Mucosa of descending colon (tissue), 3 donors: ENCODE data around the gene TBL1XR1. TPM values are rescaled to one million over a fixed set of nuclear protein-coding genes. Genes with fewer than 3 reads are reported as not detected.

Experiments used
- ATAC-seq: fragments of 200-7000 bp; cut with Tn5 transposase; one replicate; pipeline ENCODE4 v1.9.1; 2020; ENCODE audit warnings: mild to moderate bottlenecking, moderate library complexity
- DNase-seq, 3 donors: peaks; one replicate each; pipeline ENCODE4 v3.0.0-alpha.2; 2020
- H3K36me3 ChIP-seq: fragments of 200-600 bp; one replicate; pipeline ENCODE4 v1.8.0; 2021; ENCODE audit warnings: low read depth, mild to moderate bottlenecking
- H3K4me1 ChIP-seq: fragments of 200-600 bp; one replicate; pipeline ENCODE4 v1.8.0; 2021; ENCODE audit warnings: low read depth, mild to moderate bottlenecking
- H3K4me3 ChIP-seq: fragments of 200-600 bp; one replicate; pipeline ENCODE4 v1.8.0; 2021; ENCODE audit warnings: mild to moderate bottlenecking
- H3K9me3 ChIP-seq: fragments of 200-600 bp; one replicate; pipeline ENCODE4 v1.8.0; 2021; ENCODE audit warnings: mild to moderate bottlenecking
- intact Hi-C, 2 donors: fragments of 100-400 bp; cut with DNase I in 1 of 2; cut with micrococcal nuclease in 1 of 2; formaldehyde crosslinking; loops; one replicate each; pipeline versions ENCODE4 v1.11.0 to v1.11.1; 2022; cut with DNase I, micrococcal nuclease
- total RNA-seq, 3 donors: library from RNA; stranded (reverse); fragmentation: NEBNext Ultra II Directional in 2 of 3; extraction: Animal tissue kit (Norgen Biotek cat#: 25700) in 2 of 3; gene quantifications; one replicate each; pipeline versions ENCODE4 v1.2.1 to v1.2.4, GENCODE V29; 2021 to 2023
- TF ChIP-seq, protein P1 (sequence below): fragments of 200-600 bp; IDR thresholded peaks from one replicate; pipeline ENCODE4 v1.8.0; 2022; ENCODE audit warnings: antibody characterized with exemption, mild to moderate bottlenecking
- donor health status: DM: no; HTN: no; CAD: no; lungs with moderate emphysema.
- donor health status: DM: no; HTN: no; CAD: no.
- donor health status: DM: no; HTN: yes; CAD: no.

Gene TBL1XR1
- total RNA-seq, 3 donors from 2014 or later, result 175 to 200 (median 178) TPM

GRCh38 chr3:177135841-177136492 lies 61.3 kb downstream of the TBL1XR1 start:
- intact Hi-C loops, result no loop called here
- ATAC-seq (peak; percentile 97), DNase-seq (peak in 1 of 3 donors; percentile 53)
- TF ChIP-seq, protein P1, sequence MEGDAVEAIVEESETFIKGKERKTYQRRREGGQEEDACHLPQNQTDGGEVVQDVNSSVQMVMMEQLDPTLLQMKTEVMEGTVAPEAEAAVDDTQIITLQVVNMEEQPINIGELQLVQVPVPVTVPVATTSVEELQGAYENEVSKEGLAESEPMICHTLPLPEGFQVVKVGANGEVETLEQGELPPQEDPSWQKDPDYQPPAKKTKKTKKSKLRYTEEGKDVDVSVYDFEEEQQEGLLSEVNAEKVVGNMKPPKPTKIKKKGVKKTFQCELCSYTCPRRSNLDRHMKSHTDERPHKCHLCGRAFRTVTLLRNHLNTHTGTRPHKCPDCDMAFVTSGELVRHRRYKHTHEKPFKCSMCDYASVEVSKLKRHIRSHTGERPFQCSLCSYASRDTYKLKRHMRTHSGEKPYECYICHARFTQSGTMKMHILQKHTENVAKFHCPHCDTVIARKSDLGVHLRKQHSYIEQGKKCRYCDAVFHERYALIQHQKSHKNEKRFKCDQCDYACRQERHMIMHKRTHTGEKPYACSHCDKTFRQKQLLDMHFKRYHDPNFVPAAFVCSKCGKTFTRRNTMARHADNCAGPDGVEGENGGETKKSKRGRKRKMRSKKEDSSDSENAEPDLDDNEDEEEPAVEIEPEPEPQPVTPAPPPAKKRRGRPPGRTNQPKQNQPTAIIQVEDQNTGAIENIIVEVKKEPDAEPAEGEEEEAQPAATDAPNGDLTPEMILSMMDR, result no peak
- peaks cover 13% of the 10 kb centered on the region for H3K4me1 ChIP-seq
- no peaks in the 10 kb centered on the region for H3K9me3 ChIP-seq
- H3K36me3 ChIP-seq, result no peaks in the 10 kb centered on the region
- no peak overlapping the region for H3K4me3 ChIP-seq

GRCh38 chr3:177134816-177135210 lies 62.5 kb downstream of the TBL1XR1 start:
- H3K9me3 ChIP-seq, result no peaks in the 10 kb centered on the region
- ATAC-seq, result no peak
- peaks cover 13% of the 10 kb centered on the region for H3K4me1 ChIP-seq
- H3K36me3 ChIP-seq, result no peaks in the 10 kb centered on the region
- DNase-seq, result no peak
- intact Hi-C loops, result no loop called here
- no peak overlapping the region for H3K4me3 ChIP-seq
- TF ChIP-seq, protein P1, result no peak

DNA sequence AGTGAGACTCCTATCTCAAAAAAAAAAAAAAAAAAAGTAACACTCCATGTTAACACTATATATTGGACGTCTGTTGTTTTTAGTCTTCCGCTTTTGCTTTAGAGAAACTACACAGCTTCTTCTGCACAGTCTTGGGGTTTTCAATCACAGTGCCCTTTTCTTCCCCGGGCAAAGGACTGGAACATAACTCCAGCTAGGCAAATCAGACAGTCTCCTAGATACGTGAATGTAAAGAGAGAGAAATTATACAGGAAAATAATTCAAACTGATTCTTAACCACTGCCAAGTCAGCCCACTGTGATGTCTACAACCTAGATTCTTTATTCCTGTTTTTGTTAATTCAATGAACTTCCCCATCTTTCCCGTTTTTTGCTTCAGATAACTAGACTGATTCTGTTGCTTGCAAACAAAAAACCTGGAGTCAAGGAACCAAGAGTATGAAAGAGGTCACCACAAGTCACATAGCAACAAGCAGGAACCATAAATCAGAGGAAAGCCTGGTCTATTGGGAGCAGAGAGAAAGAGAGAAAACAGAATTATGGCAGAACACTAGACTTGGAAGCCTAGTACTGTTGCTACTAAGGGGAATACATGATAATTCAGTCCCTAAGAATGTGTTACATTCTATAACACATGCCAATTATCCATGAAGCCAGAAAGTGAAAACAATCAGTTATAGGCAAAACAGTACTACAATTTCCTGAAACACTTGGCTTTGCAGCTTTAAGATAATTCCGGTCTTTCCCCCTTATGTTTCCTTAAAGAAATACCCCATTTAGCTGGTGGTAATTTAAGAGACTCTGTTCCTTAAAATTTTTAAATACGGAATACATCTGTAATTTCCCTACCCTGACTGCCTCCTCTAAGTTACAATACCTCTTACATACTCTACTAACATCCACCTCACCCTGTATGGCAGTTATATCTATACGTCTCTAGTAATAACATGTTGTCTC lies 63.1 kb downstream of the TBL1XR1 start:
- TF ChIP-seq, protein P1, result no peak
- DNase-seq (no peak), ATAC-seq (no peak)
- H3K9me3 ChIP-seq, result no peaks in the 10 kb centered on the region
- no peak overlapping the region for H3K4me3 ChIP-seq
- intact Hi-C loops, result no loop called here
- H3K36me3 ChIP-seq, result no peaks in the 10 kb centered on the region
- H3K4me1 ChIP-seq, result peaks cover 18% of the 10 kb centered on the region

GRCh38 chr3:177131927-177132636 lies 65.2 kb downstream of the TBL1XR1 start:
- no peaks in the 10 kb centered on the region for H3K36me3 ChIP-seq
- intact Hi-C loops, result no loop called here
- TF ChIP-seq, protein P1, result no peak
- H3K4me3 ChIP-seq, result no peak overlapping the region
- ATAC-seq (no peak), DNase-seq (no peak)
- H3K9me3 ChIP-seq, result no peaks in the 10 kb centered on the region
- H3K4me1 ChIP-seq, result peaks cover 29% of the 10 kb centered on the region

DNA sequence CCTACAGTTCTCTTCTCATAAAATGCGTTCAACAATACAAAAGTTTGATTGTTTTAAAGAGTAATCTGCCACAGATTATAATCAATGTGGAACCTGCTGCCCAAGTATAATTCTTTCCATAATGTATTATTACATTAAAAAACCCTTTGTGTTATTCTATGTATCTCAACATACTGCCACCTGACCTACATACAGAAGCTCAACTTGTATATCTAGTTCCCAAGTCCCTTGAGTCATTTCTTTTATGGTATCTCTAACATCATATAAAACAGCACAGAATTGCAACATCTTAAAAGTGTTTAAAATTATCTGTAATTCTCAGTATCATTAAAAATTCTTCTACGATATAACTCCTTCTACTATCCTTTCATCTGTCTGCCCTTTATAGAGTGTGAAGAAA lies 70.3 kb downstream of the TBL1XR1 start:
- Histone ChIP-seq H3K4me3 (no peak overlapping the region), H3K36me3 (no peaks in the 10 kb centered on the region), H3K4me1 (peaks cover 28% of the 10 kb centered on the region), H3K9me3 (no peaks in the 10 kb centered on the region)
- no peak for DNase-seq
- TF ChIP-seq, protein P1, result no peak
- intact Hi-C loops, result no loop called here
- peak; percentile 94 for ATAC-seq
